Hepatocyte (in vitro differentiated cells): ENCODE data around the gene F7.

Experiments
- EZH2 ChIP-seq: fragments of 200-600 bp; sonication (generic); IDR thresholded peaks from 2 replicates; pipeline ENCODE4 v1.6.1; 2016; ENCODE audit warnings: antibody characterized with exemption, mild to moderate bottlenecking, borderline replicate concordance
- EZH2phosphoT487 ChIP-seq: fragments of 200-600 bp; sonication (generic); IDR thresholded peaks from one replicate; pipeline ENCODE4 v1.6.1; 2018; ENCODE audit warnings: antibody characterized with exemption, mild to moderate bottlenecking, low read depth, moderate library complexity; ENCODE audit not compliant: unreplicated experiment, severe bottlenecking
- TF ChIP-seq, protein P1 (sequence below): fragments of 200-600 bp; sonication (generic); IDR thresholded peaks from 2 replicates; pipeline ENCODE4 v1.5.1; 2016; ENCODE audit warnings: antibody characterized with exemption, mild to moderate bottlenecking; ENCODE audit not compliant: poor library complexity

DNA sequence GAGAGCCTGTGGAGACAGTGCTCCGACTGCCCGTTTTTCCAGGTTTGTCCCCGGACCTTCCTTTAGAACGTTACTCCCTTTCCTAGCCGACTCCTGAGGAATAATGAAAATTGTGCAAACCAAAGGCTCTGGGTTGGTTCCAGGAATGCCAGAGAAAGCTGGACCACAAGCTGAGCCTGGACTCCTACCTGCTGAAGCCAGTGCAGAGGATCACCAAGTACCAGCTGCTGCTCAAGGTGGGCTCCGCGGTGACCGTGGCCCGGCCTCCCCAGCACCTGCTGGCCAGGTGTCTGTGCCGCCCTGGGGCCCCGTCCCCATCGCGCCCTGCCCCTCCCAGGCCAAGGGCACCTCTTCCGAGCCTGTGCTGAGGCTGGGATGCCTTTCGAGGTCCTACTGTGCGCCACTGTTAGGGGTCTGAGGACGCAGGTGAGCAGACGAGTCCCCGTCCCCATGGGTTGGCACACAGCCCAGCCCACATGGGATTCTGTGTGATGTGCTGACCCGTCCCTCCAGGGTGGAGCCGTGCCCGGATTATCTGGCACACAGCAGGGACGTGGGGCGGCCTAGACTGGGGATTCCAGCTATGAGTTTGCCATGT lies 20.5 kb upstream of the F7 start:
- TF ChIP-seq, protein P1, sequence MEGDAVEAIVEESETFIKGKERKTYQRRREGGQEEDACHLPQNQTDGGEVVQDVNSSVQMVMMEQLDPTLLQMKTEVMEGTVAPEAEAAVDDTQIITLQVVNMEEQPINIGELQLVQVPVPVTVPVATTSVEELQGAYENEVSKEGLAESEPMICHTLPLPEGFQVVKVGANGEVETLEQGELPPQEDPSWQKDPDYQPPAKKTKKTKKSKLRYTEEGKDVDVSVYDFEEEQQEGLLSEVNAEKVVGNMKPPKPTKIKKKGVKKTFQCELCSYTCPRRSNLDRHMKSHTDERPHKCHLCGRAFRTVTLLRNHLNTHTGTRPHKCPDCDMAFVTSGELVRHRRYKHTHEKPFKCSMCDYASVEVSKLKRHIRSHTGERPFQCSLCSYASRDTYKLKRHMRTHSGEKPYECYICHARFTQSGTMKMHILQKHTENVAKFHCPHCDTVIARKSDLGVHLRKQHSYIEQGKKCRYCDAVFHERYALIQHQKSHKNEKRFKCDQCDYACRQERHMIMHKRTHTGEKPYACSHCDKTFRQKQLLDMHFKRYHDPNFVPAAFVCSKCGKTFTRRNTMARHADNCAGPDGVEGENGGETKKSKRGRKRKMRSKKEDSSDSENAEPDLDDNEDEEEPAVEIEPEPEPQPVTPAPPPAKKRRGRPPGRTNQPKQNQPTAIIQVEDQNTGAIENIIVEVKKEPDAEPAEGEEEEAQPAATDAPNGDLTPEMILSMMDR, result no peak
- TF ChIP-seq EZH2 (no peak), EZH2phosphoT487 (no peak)
